Measurements from ENCODE around the gene DOK7. TPM values are rescaled to one million over a fixed set of nuclear protein-coding genes. Genes with fewer than 3 reads are reported as not detected.

DOK7 gene
- total RNA-seq, 1 donor from 2014 or later, result 0.72 TPM

DNA sequence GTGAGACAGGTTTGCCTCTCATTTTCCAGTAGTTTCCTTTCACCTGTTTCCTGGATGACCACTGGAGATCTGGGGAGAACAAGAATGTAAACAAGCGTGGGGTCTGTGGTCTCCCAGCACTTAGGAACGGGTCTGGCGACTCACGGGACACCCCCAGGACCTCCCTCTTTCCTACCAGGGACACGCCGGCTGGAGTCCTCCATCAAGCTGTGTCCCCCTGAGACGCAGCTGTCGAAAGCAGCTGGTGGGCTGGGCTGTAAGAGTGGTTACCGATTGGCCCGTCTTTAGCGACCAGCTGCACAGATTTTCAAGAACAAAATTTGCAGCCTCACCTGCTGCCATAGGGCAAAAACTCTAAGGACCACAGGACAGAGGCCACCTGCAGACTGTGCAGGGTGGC is 57.2 kb downstream of the DOK7 start:
- Mint-ChIP-seq H3K27ac (no peak overlapping the region), H3K9me3 (no peaks in the 10 kb centered on the region), H3K36me3 (no peaks in the 10 kb centered on the region), H3K4me3 (no peak overlapping the region), H3K4me1 (ENCODE audit: unreplicated experiment) (no peaks in the 10 kb centered on the region), H3K27me3 (no peaks in the 10 kb centered on the region)
- TF ChIP-seq, protein P1, sequence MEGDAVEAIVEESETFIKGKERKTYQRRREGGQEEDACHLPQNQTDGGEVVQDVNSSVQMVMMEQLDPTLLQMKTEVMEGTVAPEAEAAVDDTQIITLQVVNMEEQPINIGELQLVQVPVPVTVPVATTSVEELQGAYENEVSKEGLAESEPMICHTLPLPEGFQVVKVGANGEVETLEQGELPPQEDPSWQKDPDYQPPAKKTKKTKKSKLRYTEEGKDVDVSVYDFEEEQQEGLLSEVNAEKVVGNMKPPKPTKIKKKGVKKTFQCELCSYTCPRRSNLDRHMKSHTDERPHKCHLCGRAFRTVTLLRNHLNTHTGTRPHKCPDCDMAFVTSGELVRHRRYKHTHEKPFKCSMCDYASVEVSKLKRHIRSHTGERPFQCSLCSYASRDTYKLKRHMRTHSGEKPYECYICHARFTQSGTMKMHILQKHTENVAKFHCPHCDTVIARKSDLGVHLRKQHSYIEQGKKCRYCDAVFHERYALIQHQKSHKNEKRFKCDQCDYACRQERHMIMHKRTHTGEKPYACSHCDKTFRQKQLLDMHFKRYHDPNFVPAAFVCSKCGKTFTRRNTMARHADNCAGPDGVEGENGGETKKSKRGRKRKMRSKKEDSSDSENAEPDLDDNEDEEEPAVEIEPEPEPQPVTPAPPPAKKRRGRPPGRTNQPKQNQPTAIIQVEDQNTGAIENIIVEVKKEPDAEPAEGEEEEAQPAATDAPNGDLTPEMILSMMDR (conservative IDR thresholded peaks at IDR 0.05), result no peak
- no peak for DNase-seq (ENCODE audit: extremely low spot score, unreplicated experiment)

DNA sequence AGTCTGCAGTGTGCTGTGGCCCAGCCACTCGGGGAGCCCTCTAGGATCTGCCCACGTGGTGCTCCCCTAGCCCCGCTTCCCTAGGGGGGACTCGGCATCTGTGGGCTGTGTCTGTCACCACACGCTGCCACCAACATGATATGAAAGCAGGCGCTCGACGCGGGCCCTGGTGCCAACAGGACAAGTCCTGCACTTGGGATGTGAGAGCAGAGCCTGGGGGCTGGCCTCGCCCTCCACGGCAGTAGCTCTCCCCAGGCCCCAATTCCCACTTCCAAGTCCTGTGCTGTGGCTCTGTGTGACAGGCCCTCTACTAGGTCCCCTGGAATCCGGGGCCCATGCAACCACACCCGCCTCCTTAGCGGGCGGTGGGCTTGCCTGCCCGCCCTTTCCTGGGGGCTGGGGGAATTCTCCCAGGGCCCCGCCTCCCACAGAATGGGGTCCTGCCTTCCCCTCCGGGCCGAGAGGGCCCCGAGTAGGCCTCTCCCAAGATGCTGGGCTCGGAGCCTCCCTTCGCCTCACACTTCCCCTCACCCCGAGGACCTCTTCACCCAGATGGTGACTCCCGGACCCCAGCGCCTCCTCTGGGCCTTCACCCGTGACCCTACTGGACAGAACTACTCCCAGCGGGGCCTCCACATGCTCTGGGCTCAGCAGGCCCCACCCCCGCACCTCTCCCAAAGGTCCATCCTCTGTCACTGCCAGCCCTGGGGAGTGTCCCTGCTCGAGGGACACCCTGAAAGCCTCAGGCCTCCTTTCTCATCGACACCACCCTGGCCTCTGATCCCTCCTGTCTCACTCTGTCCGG is 57.9 kb downstream of the DOK7 start:
- Mint-ChIP-seq H3K9me3 (no peaks in the 10 kb centered on the region), H3K4me3 (no peak overlapping the region), H3K27ac (no peak overlapping the region), H3K36me3 (no peaks in the 10 kb centered on the region), H3K27me3 (no peaks in the 10 kb centered on the region), H3K4me1 (ENCODE audit: unreplicated experiment) (no peaks in the 10 kb centered on the region)
- TF ChIP-seq, protein P1 (conservative IDR thresholded peaks at IDR 0.05), result no peak
- DNase-seq (ENCODE audit: extremely low spot score, unreplicated experiment), result no peak

DNA sequence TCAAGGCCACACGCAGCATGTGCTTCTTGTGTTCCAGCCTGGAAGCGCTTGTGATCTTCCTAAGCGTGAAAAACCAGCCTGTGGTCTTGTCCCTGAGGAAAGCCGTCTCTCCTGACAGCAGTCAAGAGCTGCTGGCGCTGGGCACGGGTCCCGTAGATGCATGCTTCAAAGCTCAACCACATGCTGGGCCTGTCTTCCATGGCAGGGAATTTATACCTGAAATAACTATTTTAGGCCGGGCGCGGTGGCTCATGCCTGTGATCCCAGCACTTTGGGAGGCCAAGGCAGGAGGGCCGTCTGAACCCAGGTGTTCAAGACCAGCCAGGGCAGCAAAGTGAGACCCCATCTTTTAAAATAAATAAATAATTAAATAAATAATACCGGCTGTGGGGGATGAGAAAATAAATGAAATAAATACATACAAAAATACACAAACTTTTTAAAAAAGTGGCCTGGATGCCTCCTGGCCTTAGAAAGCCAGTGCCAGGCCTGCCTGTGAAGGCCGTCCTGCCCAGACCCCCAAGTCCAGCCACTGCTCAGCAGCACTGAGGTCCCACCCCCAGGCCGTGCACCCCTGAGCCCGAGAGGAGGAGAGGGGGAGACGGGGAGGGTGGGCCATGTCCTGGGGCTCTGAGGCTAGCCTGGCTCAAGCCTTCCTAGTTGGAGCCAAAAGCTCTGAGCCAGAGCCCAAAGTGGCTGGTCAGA is 58.7 kb downstream of the DOK7 start:
- no peak overlapping the region for H3K27ac Mint-ChIP-seq
- H3K4me3 Mint-ChIP-seq, result no peak overlapping the region
- H3K9me3 Mint-ChIP-seq, result no peaks in the 10 kb centered on the region
- no peaks in the 10 kb centered on the region for H3K36me3 Mint-ChIP-seq
- H3K4me1 Mint-ChIP-seq (ENCODE audit: unreplicated experiment), result no peaks in the 10 kb centered on the region
- DNase-seq (ENCODE audit: extremely low spot score, unreplicated experiment), result no peak
- no peaks in the 10 kb centered on the region for H3K27me3 Mint-ChIP-seq
- TF ChIP-seq, protein P1 (conservative IDR thresholded peaks at IDR 0.05), result no peak

DNA sequence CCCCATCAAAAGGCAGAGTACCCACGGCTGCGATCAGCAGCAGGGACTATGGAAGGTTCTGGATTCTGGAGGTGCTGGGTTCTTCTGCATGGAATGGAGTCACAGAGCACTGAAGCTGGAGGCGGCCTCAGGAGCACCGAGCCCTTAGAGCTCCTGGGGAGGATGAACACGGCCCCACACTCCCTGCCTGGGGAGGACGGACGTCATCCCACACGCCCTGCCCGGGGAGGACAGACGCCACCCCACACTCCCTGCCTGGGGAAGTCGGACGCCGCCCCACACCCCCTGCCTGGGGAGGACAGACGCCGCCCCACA is 59.2 kb downstream of the DOK7 start:
- Mint-ChIP-seq H3K9me3 (no peaks in the 10 kb centered on the region), H3K4me3 (no peak overlapping the region), H3K4me1 (ENCODE audit: unreplicated experiment) (no peaks in the 10 kb centered on the region), H3K27me3 (no peaks in the 10 kb centered on the region), H3K27ac (no peak overlapping the region), H3K36me3 (no peaks in the 10 kb centered on the region)
- DNase-seq (ENCODE audit: extremely low spot score, unreplicated experiment), result no peak
- TF ChIP-seq, protein P1 (conservative IDR thresholded peaks at IDR 0.05), result no peak

DNA sequence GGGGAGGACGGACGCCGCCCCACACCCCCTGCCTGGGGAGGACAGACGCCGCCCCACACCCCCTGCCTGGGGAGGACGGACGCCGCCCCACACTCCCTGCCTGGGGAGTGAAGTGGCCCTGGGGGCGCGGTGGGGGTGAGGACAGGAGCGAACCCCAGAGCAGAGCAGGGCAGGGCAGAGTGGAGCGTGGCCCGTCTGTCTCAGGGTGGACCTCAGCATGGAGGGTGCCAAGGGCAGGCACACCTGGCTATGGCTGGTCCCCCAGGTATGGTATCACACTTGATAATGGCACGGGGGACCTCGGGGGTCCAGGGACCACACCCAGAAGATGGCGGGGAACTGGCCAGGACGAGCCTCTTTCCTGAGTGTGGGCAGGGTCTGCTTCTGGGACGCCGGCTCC is 59.5 kb downstream of the DOK7 start:
- H3K36me3 Mint-ChIP-seq, result no peaks in the 10 kb centered on the region
- DNase-seq (ENCODE audit: extremely low spot score, unreplicated experiment), result no peak
- TF ChIP-seq, protein P1 (conservative IDR thresholded peaks at IDR 0.05), result no peak
- H3K27me3 Mint-ChIP-seq, result no peaks in the 10 kb centered on the region
- no peak overlapping the region for H3K27ac Mint-ChIP-seq
- H3K4me3 Mint-ChIP-seq, result no peak overlapping the region
- H3K9me3 Mint-ChIP-seq, result no peaks in the 10 kb centered on the region
- H3K4me1 Mint-ChIP-seq (ENCODE audit: unreplicated experiment), result no peaks in the 10 kb centered on the region

Data from type B pancreatic cell (in vitro differentiated cells).